Measurements from ENCODE around the gene SPNS2.

- TF ChIP-seq CTCF (IDR thresholded peaks at IDR 0.05): no peak
- no peak for TF ChIP-seq POLR2A (IDR thresholded peaks at IDR 0.05)
Measured at GRCh38 chr17:4477255-4477791, 21.4 kb upstream of the SPNS2 start.

Data from Peyer's patch (tissue), 4 donors.